HEK293 (cell line): ENCODE data around the gene HOXB9.

Source experiments
- ATF2 ChIP-seq: fragments of 450-650 bp; formaldehyde crosslinking; IDR thresholded peaks from 2 replicates; pipeline ENCODE4 v1.5.1; 2016; ENCODE audit warnings: missing biosample characterization, missing genetic modification characterization, low read depth
- BCL11A ChIP-seq: fragments of 450-650 bp; formaldehyde crosslinking; IDR thresholded peaks from 2 replicates; pipeline ENCODE4 v1.5.1; 2016; ENCODE audit warnings: low read depth, missing biosample characterization, missing genetic modification characterization
- CTCF ChIP-seq: fragments of 450-650 bp; formaldehyde crosslinking; IDR thresholded peaks from 2 replicates; pipeline ENCODE4 v1.5.1; 2016; ENCODE audit warnings: missing biosample characterization, missing genetic modification characterization
- RBAK ChIP-seq: fragments of 450-650 bp; formaldehyde crosslinking; IDR thresholded peaks from 2 replicates; pipeline ENCODE4 v1.5.1; 2016; ENCODE audit warnings: missing biosample characterization, missing genetic modification characterization
- ZNF133 ChIP-seq: fragments of 450-650 bp; formaldehyde crosslinking; IDR thresholded peaks from 2 replicates; pipeline ENCODE4 v1.5.1; 2016; ENCODE audit warnings: missing biosample characterization, missing genetic modification characterization
- ZNF292 ChIP-seq: fragments of 450-650 bp; formaldehyde crosslinking; IDR thresholded peaks from 2 replicates; pipeline ENCODE4 v1.5.1; 2016; ENCODE audit warnings: low read depth, missing biosample characterization, missing genetic modification characterization, borderline replicate concordance
- ZNF335 ChIP-seq: fragments of 450-650 bp; formaldehyde crosslinking; conservative IDR thresholded peaks from 2 replicates; pipeline ENCODE4 v1.5.1; 2016; ENCODE audit warnings: missing biosample characterization, missing genetic modification characterization
- ZNF645 ChIP-seq: fragments of 450-650 bp; formaldehyde crosslinking; IDR thresholded peaks from 2 replicates; pipeline ENCODE4; 2016; ENCODE audit warnings: missing biosample characterization, missing genetic modification characterization
- ZSCAN18 ChIP-seq: fragments of 450-650 bp; formaldehyde crosslinking; IDR thresholded peaks from 2 replicates; pipeline ENCODE4 v1.5.1; 2016; ENCODE audit warnings: missing biosample characterization, missing genetic modification characterization

- TF ChIP-seq CTCF (tag by site-specific recombination), result no peak
- TF ChIP-seq ZNF292, result no peak
- TF ChIP-seq BCL11A (tag by site-specific recombination), result no peak
- TF ChIP-seq ATF2 (tag by site-specific recombination), result no peak
- no peak for TF ChIP-seq ZSCAN18
- no peak for TF ChIP-seq ZNF645 (tag by site-specific recombination)
- no peak for TF ChIP-seq RBAK (tag by site-specific recombination)
- no peak for TF ChIP-seq ZNF133 (tag by site-specific recombination)
- TF ChIP-seq ZNF335 (tag by site-specific recombination), result no peak
Observed at GRCh38 chr17:48644910-48645557, 18.9 kb upstream of the HOXB9 start.
